CD4-positive, alpha-beta T cell (primary cell): Measurements from ENCODE around the gene FYN. TPM values are rescaled to one million over a fixed set of nuclear protein-coding genes. Genes with fewer than 3 reads are reported as not detected.

ENCODE experiments used
- ATAC-seq: fragments of 200-7000 bp; cut with Tn5 transposase; one replicate; pipeline ENCODE4 v1.10.0; 2022; ENCODE audit warnings: mild to moderate bottlenecking; ENCODE audit not compliant: poor library complexity
- CTCF ChIA-PET: fragments of 350-600 bp; sonication (Branson Sonifier 250); formaldehyde crosslinking; loops from one replicate; lab custom pipeline; 2021; ENCODE audit warnings: antibody characterized with exemption, inconsistent platforms; lab: Charles Lee
- POLR2A ChIA-PET: fragments of 350-600 bp; sonication (Branson Sonifier 250); formaldehyde crosslinking; loops from one replicate; lab custom pipeline; 2021; ENCODE audit warnings: antibody characterized with exemption, inconsistent platforms; lab: Charles Lee
- DNase-seq, 14 experiments: peaks; one replicate each; pipeline ENCODE4 v3.0.0-alpha.2; 2013 to 2020; ENCODE audit warnings: mixed read lengths in 2 of 14
- H3K27ac ChIP-seq, 2 donors: one replicate each; pipeline versions ENCODE4 v1.5.1 to v1.7.0; 2013; ENCODE audit warnings: low read length in 2 of 2, low read depth in 1 of 2, mild to moderate bottlenecking in 1 of 2
- H3K27me3 ChIP-seq, 2 experiments: 1 replicate in 1 of 2; 2 replicates in 1 of 2; pipeline versions ENCODE4 v1.6.1 to v1.7.0; 2013; ENCODE audit warnings: low read length in 2 of 2, control low read depth in 1 of 2, mild to moderate bottlenecking in 1 of 2, moderate library complexity in 1 of 2; ENCODE audit not compliant: insufficient read depth in 2 of 2, control insufficient read depth in 1 of 2
- H3K36me3 ChIP-seq: one replicate; pipeline ENCODE4 v1.6.1; 2013; ENCODE audit warnings: low read length, control low read depth; ENCODE audit not compliant: insufficient read depth
- H3K4me1 ChIP-seq: one replicate; pipeline ENCODE4 v1.6.1; 2013; ENCODE audit warnings: low read length, control low read depth; ENCODE audit not compliant: insufficient read depth
- H3K4me3 ChIP-seq: one replicate; pipeline ENCODE4 v1.5.1; 2013; ENCODE audit warnings: mild to moderate bottlenecking, low read length, moderate library complexity
- H3K9me3 ChIP-seq, 2 experiments: 1 replicate in 1 of 2; 2 replicates in 1 of 2; pipeline versions ENCODE4 v1.6.1 to v1.7.0; 2013; ENCODE audit warnings: low read length in 2 of 2, mild to moderate bottlenecking in 2 of 2, control low read depth in 1 of 2, moderate library complexity in 1 of 2; ENCODE audit not compliant: control insufficient read depth in 1 of 2, insufficient read depth in 1 of 2
- H3K27ac Mint-ChIP-seq: one replicate; pipeline ENCODE4 v1.8.0; 2020; ENCODE audit warnings: mixed read lengths
- H3K27me3 Mint-ChIP-seq: one replicate; pipeline ENCODE4 v1.8.0; 2021; ENCODE audit warnings: mixed read lengths
- H3K36me3 Mint-ChIP-seq: one replicate; pipeline ENCODE4 v1.8.0; 2021; ENCODE audit warnings: low read depth, mixed read lengths
- H3K4me1 Mint-ChIP-seq: one replicate; pipeline ENCODE4 v1.8.0; 2021; ENCODE audit warnings: low read depth, mixed read lengths
- H3K4me3 Mint-ChIP-seq: one replicate; pipeline ENCODE4 v1.8.0; 2020; ENCODE audit warnings: mild to moderate bottlenecking, mixed read lengths
- H3K9me3 Mint-ChIP-seq: one replicate; pipeline ENCODE4 v1.8.0; 2020; ENCODE audit warnings: mixed read lengths
- CTCF ChIP-seq: fragments of 200-600 bp; IDR thresholded peaks from one replicate; pipeline ENCODE4 v1.8.0; 2022; ENCODE audit warnings: antibody characterized with exemption, mild to moderate bottlenecking
- intact Hi-C, 2 experiments: fragments of 100-400 bp; cut with DNase I in 1 of 2; cut with micrococcal nuclease in 1 of 2; formaldehyde crosslinking; loops; one replicate each; pipeline versions ENCODE4 v1.15.1 to v1.9.0; 2023 to 2025; cut with DNase I, micrococcal nuclease
- total RNA-seq, 174 experiments: library from RNA in 2 of 174; stranded (reverse) in 2 of 174; gene quantifications; one replicate each; pipeline ENCODE4 v1.2.3 and lab custom pipeline; 2021 to 2026

Gene FYN
- total RNA-seq, 2 experiments from 2014 or later, result 419 TPM

GRCh38 chr6:111685526-111685925, 187.7 kb downstream of the FYN start:
- Histone ChIP-seq H3K27me3 (no peaks in the 10 kb centered on the region), H3K36me3 (peaks cover 97% of the 10 kb centered on the region), H3K4me1 (peaks cover 58% of the 10 kb centered on the region), H3K9me3 (no peaks in the 10 kb centered on the region), H3K4me3 (no peak overlapping the region), H3K27ac (no peak overlapping the region)
- H3K4me3 Mint-ChIP-seq, result no peak overlapping the region
- intact Hi-C loops, result no loop called here
- H3K27me3 Mint-ChIP-seq, result no peaks in the 10 kb centered on the region
- POLR2A ChIA-PET, result interaction anchor here (1.3 kb wide), 1 partner anchor 12 kb away, joined by 3 read pairs; no protein-coding TSS in a partner anchor
- H3K27ac Mint-ChIP-seq, result peak overlapping the region; percentile 83
- no peaks in the 10 kb centered on the region for H3K9me3 Mint-ChIP-seq
- DNase-seq (no peak), ATAC-seq (no peak)
- H3K4me1 Mint-ChIP-seq, result peaks cover 85% of the 10 kb centered on the region
- CTCF ChIA-PET, result interaction anchor here (1.2 kb wide), 1 partner anchor 358 kb away, joined by 3 read pairs; no protein-coding TSS in a partner anchor
- peaks cover 96% of the 10 kb centered on the region for H3K36me3 Mint-ChIP-seq
- no peak for TF ChIP-seq CTCF

- peaks cover 96% of the 10 kb centered on the region for H3K36me3 Mint-ChIP-seq
These were observed 188.2 kb downstream of the FYN start for GRCh38 chr6:111685058-111685457.

DNA sequence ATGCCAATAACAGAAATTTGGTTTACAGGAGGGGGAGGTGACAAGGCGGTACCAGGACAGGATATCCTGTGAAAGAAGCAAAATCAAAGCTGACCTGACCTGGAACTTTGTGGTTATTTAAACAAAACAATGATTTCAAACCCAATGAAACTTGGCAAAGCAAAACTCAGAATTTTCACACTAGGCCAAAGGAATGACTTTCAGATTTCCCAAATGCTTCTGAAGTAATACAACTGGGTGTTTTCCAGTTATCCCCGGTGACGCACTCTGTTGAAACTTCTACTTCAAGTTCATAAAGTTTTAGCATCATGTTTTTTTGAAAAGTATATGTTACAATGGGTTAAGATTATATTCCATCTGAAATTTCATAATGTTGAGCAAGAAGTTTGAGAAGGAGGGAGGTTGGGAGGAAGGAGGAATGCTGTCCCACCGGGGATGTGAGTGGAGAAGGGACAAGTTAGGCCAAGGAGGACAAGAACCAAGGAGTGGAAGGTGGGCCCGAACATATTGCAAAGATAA, 189.4 kb downstream of the FYN start:
- Mint-ChIP-seq H3K36me3 (peaks cover 96% of the 10 kb centered on the region), H3K27ac (peak overlapping the region; percentile 83), H3K27me3 (no peaks in the 10 kb centered on the region), H3K9me3 (no peaks in the 10 kb centered on the region), H3K4me3 (peak overlapping the region; percentile 44), H3K4me1 (peaks cover 83% of the 10 kb centered on the region)
- intact Hi-C loops, result no loop called here
- Histone ChIP-seq H3K9me3 (no peaks in the 10 kb centered on the region), H3K4me3 (no peak overlapping the region), H3K36me3 (peaks cover 97% of the 10 kb centered on the region), H3K27ac (peak overlapping the region; percentile 33), H3K27me3 (no peaks in the 10 kb centered on the region), H3K4me1 (peaks cover 60% of the 10 kb centered on the region)
- DNase-seq (peak in 2 of 14 experiments; percentile 22 to 61), ATAC-seq (peak; percentile 41)
- ChIA-PET CTCF (no interaction called here), POLR2A (interaction anchor here (0.7 kb wide), 1 partner anchor 475 kb away, joined by 3 read pairs; no protein-coding TSS in a partner anchor)
- TF ChIP-seq CTCF, result no peak

More at GRCh38 chr6:111685058-111685457, 188.2 kb downstream of the FYN start:
- H3K4me3 Mint-ChIP-seq, result no peak overlapping the region
- H3K9me3 Mint-ChIP-seq, result no peaks in the 10 kb centered on the region
- Histone ChIP-seq H3K27ac (no peak overlapping the region), H3K36me3 (peaks cover 97% of the 10 kb centered on the region), H3K27me3 (no peaks in the 10 kb centered on the region), H3K9me3 (no peaks in the 10 kb centered on the region), H3K4me1 (peaks cover 58% of the 10 kb centered on the region), H3K4me3 (no peak overlapping the region)
- peak overlapping the region; percentile 83 for H3K27ac Mint-ChIP-seq
- ATAC-seq, result no peak
- ChIA-PET CTCF (interaction anchor here (1.2 kb wide), 1 partner anchor 358 kb away, joined by 3 read pairs; no protein-coding TSS in a partner anchor), POLR2A (no interaction called here)
- DNase-seq, result no peak
- H3K27me3 Mint-ChIP-seq, result no peaks in the 10 kb centered on the region
- peaks cover 82% of the 10 kb centered on the region for H3K4me1 Mint-ChIP-seq
- intact Hi-C loops, result no loop called here
- TF ChIP-seq CTCF, result no peak
